NT2/D1 (cell line): ENCODE measurements around the gene STAG1.

Experiments
- SUZ12 ChIP-seq: IDR thresholded peaks from 2 replicates; pipeline ENCODE4 v1.6.1; 2011; ENCODE audit not compliant: insufficient read length, insufficient read depth; ENCODE audit errors: extremely low read depth
- ZNF274 ChIP-seq: IDR thresholded peaks from 2 replicates; pipeline ENCODE4 v1.6.1; 2011; ENCODE audit warnings: mild to moderate bottlenecking, low read depth, low read length

DNA sequence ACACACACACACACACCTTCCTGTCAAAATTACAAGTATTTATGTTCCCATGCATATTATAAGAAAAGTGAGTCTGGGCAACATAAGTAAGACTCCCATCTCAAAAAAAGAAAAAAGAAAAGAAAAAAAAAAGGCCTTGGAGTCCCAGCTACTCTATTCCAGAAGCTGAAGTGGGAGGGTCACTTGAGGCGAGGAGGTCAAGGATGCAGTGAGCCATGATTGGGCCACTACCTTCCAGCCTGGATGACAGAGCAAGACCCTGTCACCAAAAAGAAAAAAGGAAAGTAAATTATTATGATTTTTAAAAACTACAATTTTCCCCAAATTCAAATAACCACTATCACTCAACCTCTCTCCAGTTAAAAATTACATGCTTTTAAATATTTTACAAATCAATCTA is 113.1 kb downstream of the STAG1 start:
- TF ChIP-seq ZNF274 = no peak
- no peak for TF ChIP-seq SUZ12
